ENCODE results near the gene TMEM121.
A peak's percentile ranks its signal among the peaks of the same experiment; 100 is the strongest.

Gene TMEM121

GRCh38 chr14:105487449-105487985 lies 38.9 kb upstream of the TMEM121 start:
- DNase-seq: no peak

GRCh38 chr14:105487986-105488777 lies 38.2 kb upstream of the TMEM121 start:
- DNase-seq: no peak

- DNase-seq: no peak
Observed at GRCh38 chr14:105488781-105489541, 37.4 kb upstream of the TMEM121 start.

GRCh38 chr14:105489542-105490266 lies 36.7 kb upstream of the TMEM121 start:
- peak; percentile 97 for DNase-seq

- no peak for DNase-seq
Observed at GRCh38 chr14:105490267-105490571, 36.2 kb upstream of the TMEM121 start.

- peak; percentile 100 for DNase-seq
Observed at GRCh38 chr14:105490572-105491365, 35.6 kb upstream of the TMEM121 start, which contains the start of gene TEDC1. TEDC1 (plus strand) TSS chr14:105491246; CDS start chr14:105491376, 130 bp downstream.

GRCh38 chr14:105491366-105491973 lies 34.9 kb upstream of the TMEM121 start:
- peak; percentile 54 for DNase-seq

GRCh38 chr14:105492031-105492970 lies 34.1 kb upstream of the TMEM121 start:
- no peak for DNase-seq

- DNase-seq: no peak
Observed at GRCh38 chr14:105492971-105493871, 33.2 kb upstream of the TMEM121 start.

GRCh38 chr14:105493921-105494605 lies 32.3 kb upstream of the TMEM121 start:
- no peak for DNase-seq

- DNase-seq: no peak
Observed at GRCh38 chr14:105494606-105494929, 31.8 kb upstream of the TMEM121 start.

- no peak for DNase-seq
Observed at GRCh38 chr14:105495101-105495989, 31.0 kb upstream of the TMEM121 start.

- no peak for DNase-seq
Observed at GRCh38 chr14:105495990-105496830, 30.2 kb upstream of the TMEM121 start.

- DNase-seq: no peak
Observed at GRCh38 chr14:105496831-105497591, 29.4 kb upstream of the TMEM121 start.

- peak; percentile 50 for DNase-seq
Observed at GRCh38 chr14:105497671-105498429, 28.5 kb upstream of the TMEM121 start.

All from COR-L47 (cell line).